ENCODE data around the gene ZNF350.
"Not testable (repeated sequence)": the region's sequence is repeated elsewhere in the genome, so short reads cannot be mapped to it uniquely, and the experiment has no call there.

ZNF350 gene

DNA sequence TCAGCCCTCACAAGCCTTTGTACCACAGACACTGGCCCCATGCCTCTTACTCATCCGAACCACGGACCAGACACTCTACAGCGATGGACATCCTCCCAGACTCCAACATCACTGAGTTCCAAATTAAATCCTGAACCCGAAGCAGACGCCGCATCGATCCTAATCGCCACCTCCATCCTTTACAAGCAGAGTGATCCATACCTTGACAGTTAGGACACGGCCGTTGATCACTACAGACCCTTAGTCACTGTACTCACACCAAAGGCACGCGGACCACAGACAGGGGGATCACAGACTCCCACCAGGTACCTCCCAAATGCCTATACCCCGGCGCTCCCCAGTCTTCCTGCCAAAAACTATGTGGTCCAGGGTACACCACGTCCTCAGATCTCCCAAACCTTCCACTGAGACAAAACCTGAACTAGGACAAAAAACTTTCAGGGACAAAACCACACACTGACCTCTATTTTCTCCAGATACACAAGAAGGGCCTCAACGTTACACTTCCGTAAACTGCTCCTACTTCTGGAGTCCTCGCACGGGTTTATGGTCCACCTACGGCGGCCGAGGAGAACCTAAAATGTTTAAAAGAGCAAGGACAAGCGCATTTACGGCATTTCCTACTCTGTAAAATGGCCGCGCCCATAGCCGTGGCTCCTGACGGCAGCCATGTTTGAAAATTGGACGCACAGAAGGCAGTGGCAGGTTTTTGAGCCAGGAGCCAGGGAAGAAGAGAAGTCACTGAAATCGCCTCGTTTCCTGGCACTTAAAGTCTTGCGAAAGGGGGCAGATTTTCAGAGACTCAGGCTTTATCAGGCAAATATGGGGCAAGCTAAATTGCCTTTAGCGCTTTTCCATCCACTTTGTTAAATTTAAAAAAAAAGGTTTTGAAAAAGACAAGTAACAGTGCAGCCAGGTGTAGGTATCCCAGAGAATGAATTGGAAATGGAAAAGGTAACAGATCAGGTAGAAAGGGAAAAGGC, at the start of gene ZNF350:
Gene ZNF350, minus strand, starts transcription at position 532 of the 983 bp plus-strand sequence. CDS start 12,480 bp downstream, outside the sequence.
- DNase-seq, result peak; percentile 83

DNA sequence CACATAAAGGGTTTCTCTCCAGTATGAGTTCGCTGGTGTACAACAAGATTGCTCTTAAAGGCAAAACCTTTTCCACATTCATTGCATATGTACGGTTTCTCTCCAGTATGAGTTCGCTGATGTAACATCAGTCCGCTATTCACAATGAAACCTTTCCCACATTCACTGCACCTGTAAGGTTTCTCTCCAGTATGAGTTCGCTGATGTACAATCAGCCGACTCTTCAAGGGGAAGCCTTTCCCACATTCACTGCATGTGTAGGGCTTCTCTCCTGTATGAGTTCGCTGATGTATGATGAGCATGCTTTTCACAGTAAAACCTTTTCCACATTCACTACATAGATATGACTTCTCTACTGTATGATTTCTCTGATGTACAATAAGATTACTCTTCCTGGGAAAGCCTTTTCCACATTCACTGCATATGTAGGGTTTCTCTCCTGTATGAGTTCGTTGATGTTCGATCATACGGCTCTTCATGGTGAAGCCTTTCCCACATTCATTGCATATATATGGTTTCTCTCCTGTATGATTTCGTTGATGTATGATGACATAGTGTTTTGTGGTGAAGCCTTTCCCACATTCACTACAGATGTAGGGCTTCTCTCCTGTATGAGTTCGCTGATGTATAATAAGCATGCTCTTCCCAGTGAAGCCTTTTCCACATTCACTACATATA, 47.5 kb upstream of the ZNF350 start:
- no peak for DNase-seq

DNA sequence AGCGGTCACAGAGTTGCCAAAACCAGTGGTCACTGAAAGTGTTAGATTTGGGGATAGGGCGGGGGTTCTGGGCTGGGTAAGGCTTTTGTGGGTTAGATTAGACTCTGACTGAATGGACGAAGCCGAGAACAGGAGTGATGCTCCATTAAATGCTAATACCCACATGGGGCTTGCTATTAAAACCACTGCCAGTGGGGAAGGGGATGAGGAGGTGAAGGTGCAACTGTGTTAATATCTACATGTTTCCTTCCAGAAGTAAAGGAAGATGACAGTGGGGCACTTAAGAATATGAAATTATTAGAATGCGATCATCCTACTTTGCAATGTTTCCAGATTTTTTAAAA, 42.1 kb upstream of the ZNF350 start:
- peak; percentile 53 for DNase-seq

DNA sequence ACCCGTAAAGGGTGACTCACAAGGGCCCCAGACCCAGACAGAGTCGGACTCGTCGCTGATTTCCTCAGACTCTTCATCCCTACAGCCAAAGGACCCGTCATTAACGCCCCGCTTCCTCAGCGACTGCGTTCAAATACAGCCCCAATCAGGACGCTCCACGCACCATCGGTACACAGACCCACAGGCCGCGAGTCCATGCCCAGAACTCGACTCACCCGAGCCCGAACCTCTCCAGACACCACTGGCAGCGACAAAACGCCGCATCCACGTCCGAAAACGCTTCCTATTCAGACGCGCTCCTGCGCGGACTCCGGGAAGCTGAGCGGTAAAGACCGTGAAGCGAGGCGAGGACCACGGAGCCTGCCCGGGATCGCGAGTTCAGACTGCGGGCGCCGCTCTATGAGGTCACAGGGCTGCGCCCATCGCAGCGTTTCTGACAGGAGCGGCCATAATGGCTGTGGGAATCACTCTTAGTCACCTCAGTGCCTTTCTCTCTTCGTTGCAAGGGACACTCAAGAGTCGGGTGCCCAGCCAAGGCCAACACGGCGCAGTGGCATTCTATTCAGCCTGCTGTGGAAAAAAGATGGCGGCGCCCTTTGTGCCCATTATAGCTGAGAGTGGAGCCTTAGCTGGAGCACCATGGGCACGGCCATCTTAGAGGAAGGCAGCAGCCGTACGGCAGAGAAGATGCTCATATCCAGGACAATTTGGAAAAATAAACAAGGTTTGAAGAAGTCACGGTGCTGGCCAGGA, 41.6 kb upstream of the ZNF350 start, which contains the start of gene ZNF614:
Gene ZNF614, minus strand, starts transcription at position 353 of the 753 bp plus-strand sequence. CDS start 2,634 bp downstream, outside the sequence.
- DNase-seq, result peak; percentile 77

DNA sequence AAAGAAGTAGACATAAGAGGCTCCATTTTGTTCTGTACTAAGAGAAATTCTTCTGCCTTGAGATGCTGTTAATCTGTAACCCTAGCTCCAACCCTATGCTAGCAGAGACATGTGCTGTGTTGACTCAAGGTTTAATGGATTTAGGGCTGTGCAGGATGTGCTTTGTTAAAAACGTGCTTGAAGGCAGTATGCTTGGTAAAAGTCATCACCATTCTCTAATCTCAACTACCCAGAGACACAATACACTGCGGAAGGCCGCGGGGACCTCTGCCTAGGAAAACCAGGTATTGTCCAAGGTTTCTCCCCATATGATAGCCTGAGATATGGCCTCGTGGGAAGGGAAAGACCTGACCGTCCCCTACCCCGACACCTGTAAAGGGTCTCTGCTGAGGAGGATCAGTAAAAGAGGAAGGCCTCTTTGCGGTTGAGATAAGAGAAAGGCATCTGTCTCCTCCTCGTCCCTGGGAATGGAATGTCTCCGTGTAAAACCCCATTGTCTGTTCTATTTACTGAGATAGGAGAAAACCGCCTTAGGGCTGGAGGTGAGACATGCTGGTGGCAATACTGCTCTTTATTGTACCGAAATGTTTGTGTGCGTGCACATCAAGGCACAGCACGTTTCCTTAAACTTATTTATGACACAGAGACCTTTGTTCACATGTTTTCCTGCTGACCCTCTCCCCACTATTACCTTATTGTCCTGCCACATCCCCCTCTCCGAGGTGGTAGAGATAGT, 39.8 kb upstream of the ZNF350 start:
- DNase-seq, result not testable (repeated sequence)

GRCh38 chr19:52024478-52024877, 37.8 kb upstream of the ZNF350 start:
- not testable (repeated sequence) for DNase-seq

DNA sequence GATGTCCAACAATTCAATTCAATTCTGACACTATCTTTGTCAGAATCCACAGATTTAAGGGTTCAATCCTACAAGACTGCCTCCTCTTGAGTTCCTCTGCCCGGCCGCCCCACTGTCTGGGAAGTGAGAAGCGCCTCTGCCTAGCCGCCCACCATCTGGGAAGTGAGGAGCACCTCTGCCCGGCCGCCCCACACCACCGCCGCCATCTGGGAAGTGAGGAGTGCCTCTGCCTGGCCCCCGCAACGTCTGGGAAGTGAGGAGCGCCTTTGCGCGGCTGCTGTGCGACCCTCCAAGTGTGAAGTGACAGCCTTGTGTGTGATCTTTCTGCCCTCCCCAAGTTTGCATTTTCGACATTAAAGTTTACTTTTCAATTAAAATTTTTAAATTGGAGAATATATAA, 35.6 kb upstream of the ZNF350 start:
- DNase-seq, result no peak

GRCh38 chr19:52020506-52020905, 33.9 kb upstream of the ZNF350 start:
- DNase-seq, result no peak

- no peak for DNase-seq
Observed at GRCh38 chr19:52010674-52011073, 24.0 kb upstream of the ZNF350 start.

DNA sequence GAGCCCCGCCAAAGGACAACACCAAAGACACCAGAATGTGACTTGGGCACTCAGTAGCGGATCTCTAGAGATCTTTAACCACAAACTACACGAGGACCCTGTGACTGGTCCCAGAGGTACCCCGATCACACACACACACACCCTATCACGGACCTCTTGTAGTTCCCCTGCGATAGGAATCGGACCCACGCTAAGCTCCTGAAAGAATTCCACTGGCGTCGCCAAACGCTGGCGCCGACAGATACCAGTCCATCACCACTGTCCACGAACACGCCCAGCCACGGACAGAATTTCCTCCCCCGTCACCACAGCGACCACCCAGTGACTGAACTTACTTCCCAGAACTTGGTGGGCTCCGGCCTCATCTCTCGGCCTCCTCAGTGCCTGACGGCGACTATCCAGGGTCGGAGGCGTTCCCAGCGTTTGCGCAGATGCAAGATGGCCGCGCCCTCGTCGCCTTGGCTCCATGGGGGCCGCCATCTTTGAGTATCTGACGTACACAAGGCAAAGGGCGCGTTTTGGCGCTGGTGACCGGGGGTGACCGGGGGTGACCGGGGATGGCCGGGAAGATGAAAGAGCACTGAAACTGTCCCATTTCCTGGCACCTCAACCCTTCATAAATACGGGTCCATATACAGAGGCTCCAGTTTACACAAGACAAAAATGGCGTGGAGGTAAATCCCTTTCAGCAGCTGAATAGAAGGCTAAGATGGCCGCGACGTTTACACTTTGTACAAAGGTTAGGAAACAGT, 21.3 kb upstream of the ZNF350 start, which contains the start of gene ZNF615:
Gene ZNF615, minus strand, starts transcription at position 406 of the 752 bp plus-strand sequence. CDS start 4,500 bp downstream, outside the sequence.
- DNase-seq, result peak; percentile 45

GRCh38 chr19:52007451-52007805, 20.8 kb upstream of the ZNF350 start:
- no peak for DNase-seq

DNA sequence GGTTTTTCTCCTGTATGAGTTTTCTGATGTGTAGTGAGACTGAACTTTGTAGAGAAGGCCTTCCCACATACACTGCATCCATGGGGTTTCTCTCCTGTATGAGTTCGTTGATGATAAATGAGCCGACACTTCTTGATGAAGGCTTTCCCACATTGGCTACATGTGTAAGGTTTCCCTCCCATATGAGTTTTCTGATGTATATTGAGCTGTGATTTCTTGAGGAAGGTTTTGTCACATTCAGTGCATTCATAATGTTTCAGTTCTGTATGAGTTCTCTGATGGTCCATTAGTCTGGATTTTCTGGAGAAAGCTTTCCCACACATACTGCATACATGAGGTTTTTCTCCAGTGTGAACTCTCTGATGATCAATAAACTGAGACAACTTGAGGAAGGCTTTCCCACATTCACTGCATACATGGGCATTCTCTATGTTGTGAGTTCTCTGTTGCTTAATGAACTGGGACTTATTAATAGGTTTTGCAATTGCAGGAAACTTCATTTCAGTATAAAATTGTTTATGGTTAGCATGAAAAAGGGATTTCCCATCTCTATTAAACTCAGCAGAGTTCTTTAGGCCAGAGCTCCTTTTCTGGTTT, 7.5 kb upstream of the ZNF350 start:
- DNase-seq, result no peak

DNA sequence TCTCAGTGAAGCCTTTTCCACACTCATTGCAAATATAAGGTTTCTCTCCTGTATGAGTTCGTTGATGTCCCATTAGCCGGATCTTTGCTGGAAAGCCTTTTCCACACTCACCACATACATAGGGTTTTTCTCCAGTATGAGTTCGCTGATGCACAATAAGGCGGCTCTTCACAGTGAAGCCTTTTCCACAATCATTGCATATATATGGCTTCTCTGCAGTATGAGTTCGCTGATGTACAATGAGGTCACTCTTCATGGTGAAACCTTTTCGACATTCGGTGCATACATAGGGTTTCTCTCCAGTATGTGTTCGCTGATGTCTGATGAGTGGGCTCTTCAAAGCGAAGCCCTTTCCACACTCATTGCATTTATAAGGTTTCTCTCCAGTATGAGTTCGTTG, 6.8 kb upstream of the ZNF350 start:
- DNase-seq, result no peak

- no peak for DNase-seq
Observed at GRCh38 chr19:51983361-51983760, 3.3 kb downstream of the ZNF350 start.

- DNase-seq, result not testable (repeated sequence)
Observed at GRCh38 chr19:51980926-51981325, 5.7 kb downstream of the ZNF350 start.

DNA sequence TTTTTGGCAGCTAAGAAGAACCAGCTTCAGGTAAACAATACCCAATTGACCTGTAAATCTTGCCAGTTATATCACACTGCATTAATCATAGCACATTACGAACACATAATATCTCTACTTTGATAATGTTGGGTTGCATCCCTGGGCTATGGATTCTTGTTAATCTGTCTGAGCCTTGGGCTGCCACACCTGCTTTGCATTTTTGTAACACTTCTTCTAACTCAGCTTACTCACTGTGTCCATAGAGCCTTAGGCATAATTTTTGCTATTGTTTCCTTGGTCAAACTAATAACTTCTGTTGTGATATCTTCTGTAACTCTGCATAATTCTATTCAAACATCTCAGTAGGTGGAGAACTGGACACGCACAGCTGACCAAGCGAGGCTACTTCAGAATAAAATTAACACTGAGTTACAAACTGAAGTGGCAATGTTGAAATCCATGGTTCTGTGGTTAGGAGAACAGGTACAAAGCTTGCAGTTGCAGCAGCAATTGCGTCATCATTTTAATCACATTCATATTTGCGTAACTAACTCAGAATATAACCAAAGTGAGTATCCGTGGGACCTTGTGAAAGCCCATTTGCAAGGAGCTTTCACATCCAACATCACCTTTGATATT, 6.4 kb downstream of the ZNF350 start:
- DNase-seq, result no peak

DNA sequence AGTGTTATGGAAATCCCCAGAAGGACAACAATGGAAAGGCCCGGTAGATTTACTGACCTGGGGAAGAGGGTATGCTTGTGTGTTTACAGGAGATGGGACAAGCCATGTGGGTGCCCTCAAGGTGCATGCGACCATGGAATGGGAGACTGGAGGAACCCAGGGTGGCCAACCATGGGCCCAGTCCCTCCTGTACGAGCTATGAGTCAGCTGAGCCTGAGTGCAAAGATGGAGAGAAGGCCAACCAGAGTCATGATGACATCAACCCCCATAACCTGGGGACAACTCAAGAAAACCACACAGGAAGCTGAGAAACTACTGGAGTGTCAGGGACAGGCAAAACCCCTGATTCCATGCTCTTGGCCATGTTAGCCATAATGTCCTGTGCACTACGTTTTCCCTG, 7.8 kb downstream of the ZNF350 start:
- DNase-seq, result no peak

DNA sequence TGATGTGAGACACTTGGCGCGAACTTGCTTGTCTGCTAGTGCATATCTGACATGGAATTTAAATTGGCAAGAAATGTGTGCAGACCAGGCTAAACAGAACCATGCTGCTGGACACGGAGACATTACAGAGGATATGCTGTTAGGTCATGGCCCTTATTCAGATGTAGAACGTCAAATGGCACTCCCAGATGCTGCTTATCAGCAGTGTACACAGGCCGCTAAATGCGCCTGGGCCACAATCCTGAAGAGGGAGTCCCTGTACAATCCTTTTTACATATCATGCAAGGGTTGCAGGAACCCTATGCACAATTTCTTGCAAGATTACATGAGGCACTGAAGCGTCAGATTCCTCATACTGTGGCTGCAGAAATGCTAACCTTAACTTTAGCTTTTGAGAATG, 9.3 kb downstream of the ZNF350 start:
- DNase-seq, result no peak

GRCh38 chr19:51976852-51977251, 9.8 kb downstream of the ZNF350 start:
- no peak for DNase-seq

DNA sequence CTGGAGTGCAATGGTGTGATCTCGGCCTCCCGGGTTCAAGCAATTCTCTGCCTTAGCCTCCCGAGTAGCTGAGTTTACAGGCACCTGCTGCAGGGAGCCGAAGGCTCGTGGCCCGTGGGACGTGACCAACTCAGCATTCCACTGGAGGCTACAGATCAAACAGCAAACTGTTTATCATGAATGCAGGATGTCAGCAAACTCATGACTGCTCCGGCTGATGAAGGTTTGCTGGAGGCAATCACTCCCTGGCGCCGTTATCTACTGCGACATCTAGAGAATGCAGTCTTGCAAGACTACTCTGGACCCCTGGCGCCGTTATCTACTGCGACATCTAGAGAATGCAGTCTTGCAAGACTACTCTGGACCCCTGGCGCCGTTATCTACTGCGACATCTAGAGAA, 10.9 kb downstream of the ZNF350 start:
- DNase-seq, result not testable (repeated sequence)

DNA sequence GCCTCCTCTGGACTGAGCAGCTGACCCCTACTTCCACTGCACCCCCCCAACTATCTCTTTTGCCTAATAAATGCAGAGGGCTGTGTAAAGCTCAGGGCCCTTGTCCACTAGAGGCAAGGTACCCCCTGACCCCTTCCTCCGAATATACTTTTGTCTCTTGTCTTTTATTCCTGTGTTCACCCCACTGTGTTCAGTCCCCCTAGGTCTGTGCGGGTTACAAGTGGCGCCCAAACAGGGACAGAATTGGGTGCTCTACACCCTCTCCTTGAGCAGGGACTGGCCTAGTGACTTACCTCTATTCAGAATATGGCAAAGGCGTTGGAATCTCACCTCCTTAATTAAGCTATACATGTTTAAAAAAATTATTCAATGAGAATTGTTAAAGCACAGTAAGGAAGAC, 15.0 kb downstream of the ZNF350 start:
- DNase-seq, result no peak
